GM18951 (cell line): ENCODE measurements around the gene ZSWIM6.

Source experiments
- POLR2A ChIP-seq: IDR thresholded peaks from 4 replicates; pipeline ENCODE4 v1.6.1; 2011; ENCODE audit warnings: mild to moderate bottlenecking; ENCODE audit not compliant: insufficient read length, insufficient read depth; ENCODE audit errors: extremely low read depth
- in situ Hi-C: fragments of 300-500 bp; cut with MboI; formaldehyde crosslinking; loops from one replicate; pipeline ENCODE4 v1.12.0; 2022; ENCODE audit warnings: low sequenced_read_pairs, mixed read lengths, inconsistent platforms; ENCODE audit not compliant: unreplicated experiment

ZSWIM6 gene

GRCh38 chr5:61559722-61560121 lies 227.7 kb downstream of the ZSWIM6 start:
- no peak for TF ChIP-seq POLR2A
- in situ Hi-C loops = no loop called here

- in situ Hi-C loops = no loop called here
- TF ChIP-seq POLR2A = no peak
These were observed 231.3 kb downstream of the ZSWIM6 start for GRCh38 chr5:61563401-61563800.

GRCh38 chr5:61567337-61567736 lies 235.3 kb downstream of the ZSWIM6 start:
- TF ChIP-seq POLR2A = no peak

GRCh38 chr5:61569353-61569752 lies 237.3 kb downstream of the ZSWIM6 start:
- TF ChIP-seq POLR2A = no peak
- in situ Hi-C loops = no loop called here

More at GRCh38 chr5:61567337-61567736, 235.3 kb downstream of the ZSWIM6 start:
- in situ Hi-C loops = no loop called here

GRCh38 chr5:61570767-61571166 lies 238.7 kb downstream of the ZSWIM6 start:
- TF ChIP-seq POLR2A = no peak
- in situ Hi-C loops = no loop called here

GRCh38 chr5:61572959-61573358 lies 240.9 kb downstream of the ZSWIM6 start:
- in situ Hi-C loops = no loop called here
- TF ChIP-seq POLR2A = no peak

- in situ Hi-C loops = no loop called here
- no peak for TF ChIP-seq POLR2A
These were observed 243.0 kb downstream of the ZSWIM6 start for GRCh38 chr5:61575103-61575502.

- in situ Hi-C loops = no loop called here
- TF ChIP-seq POLR2A = no peak
These were observed 243.5 kb downstream of the ZSWIM6 start for GRCh38 chr5:61575581-61575980.

- in situ Hi-C loops = no loop called here
- no peak for TF ChIP-seq POLR2A
These were observed 244.5 kb downstream of the ZSWIM6 start for GRCh38 chr5:61576556-61576955.

GRCh38 chr5:61578858-61579503 lies 246.9 kb downstream of the ZSWIM6 start:
- in situ Hi-C loops = no loop called here
- no peak for TF ChIP-seq POLR2A

- TF ChIP-seq POLR2A = no peak
- in situ Hi-C loops = no loop called here
These were observed 250.3 kb downstream of the ZSWIM6 start for GRCh38 chr5:61582205-61582820.

GRCh38 chr5:61582887-61583286 lies 250.8 kb downstream of the ZSWIM6 start:
- TF ChIP-seq POLR2A = no peak

GRCh38 chr5:61586096-61587084 lies 254.3 kb downstream of the ZSWIM6 start:
- no peak for TF ChIP-seq POLR2A
- in situ Hi-C loops = no loop called here

More at GRCh38 chr5:61582887-61583286, 250.8 kb downstream of the ZSWIM6 start:
- in situ Hi-C loops = no loop called here
